DND-41 (cell line): ENCODE data around the gene METTL25.

Source experiments
- EZH2 ChIP-seq: IDR thresholded peaks from 3 replicates; pipeline ENCODE4 v1.6.1; 2012; ENCODE audit warnings: borderline replicate concordance, low read depth, mild to moderate bottlenecking, moderate library complexity, low read length, inconsistent platforms; ENCODE audit not compliant: severe bottlenecking
- TF ChIP-seq, protein P1 (sequence below): IDR thresholded peaks from 2 replicates; pipeline ENCODE4 v1.5.1; 2012; ENCODE audit warnings: borderline replicate concordance, low read length, moderate library complexity, mild to moderate bottlenecking; ENCODE audit not compliant: poor library complexity, severe bottlenecking; ENCODE audit errors: extremely low read depth

DNA sequence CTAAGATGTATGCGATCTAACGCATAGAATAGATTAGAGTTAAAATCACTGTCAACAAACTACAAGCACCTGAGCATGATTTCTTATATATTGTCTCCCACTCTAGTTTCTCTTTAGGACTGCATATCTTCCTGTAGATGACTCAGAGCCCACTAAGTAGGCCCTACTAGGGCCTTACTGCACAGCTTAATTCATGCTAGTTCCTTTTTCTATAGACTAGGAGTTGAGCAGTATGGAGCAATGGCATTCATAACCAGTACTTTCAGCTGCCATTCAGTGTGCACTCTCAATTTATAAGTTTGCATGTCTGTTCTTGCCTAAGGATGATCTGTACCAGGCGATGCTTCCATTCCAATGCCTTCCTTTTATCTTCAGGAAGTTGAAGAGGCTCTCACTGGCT, 103.5 kb downstream of the METTL25 start:
- TF ChIP-seq, protein P1, sequence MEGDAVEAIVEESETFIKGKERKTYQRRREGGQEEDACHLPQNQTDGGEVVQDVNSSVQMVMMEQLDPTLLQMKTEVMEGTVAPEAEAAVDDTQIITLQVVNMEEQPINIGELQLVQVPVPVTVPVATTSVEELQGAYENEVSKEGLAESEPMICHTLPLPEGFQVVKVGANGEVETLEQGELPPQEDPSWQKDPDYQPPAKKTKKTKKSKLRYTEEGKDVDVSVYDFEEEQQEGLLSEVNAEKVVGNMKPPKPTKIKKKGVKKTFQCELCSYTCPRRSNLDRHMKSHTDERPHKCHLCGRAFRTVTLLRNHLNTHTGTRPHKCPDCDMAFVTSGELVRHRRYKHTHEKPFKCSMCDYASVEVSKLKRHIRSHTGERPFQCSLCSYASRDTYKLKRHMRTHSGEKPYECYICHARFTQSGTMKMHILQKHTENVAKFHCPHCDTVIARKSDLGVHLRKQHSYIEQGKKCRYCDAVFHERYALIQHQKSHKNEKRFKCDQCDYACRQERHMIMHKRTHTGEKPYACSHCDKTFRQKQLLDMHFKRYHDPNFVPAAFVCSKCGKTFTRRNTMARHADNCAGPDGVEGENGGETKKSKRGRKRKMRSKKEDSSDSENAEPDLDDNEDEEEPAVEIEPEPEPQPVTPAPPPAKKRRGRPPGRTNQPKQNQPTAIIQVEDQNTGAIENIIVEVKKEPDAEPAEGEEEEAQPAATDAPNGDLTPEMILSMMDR: no peak
- TF ChIP-seq EZH2: no peak
